Lower lobe of right lung (tissue), 2 donors: ENCODE data around the gene MARVELD3. TPM values are rescaled to one million over a fixed set of nuclear protein-coding genes. Genes with fewer than 3 reads are reported as not detected.
"Not testable (repeated sequence)": the region's sequence is repeated elsewhere in the genome, so short reads cannot be mapped to it uniquely, and the experiment has no call there.

Experiments used
- ATAC-seq, 2 donors: fragments of 200-7000 bp; cut with Tn5 transposase; one replicate each; pipeline ENCODE4 v1.9.1; 2020 to 2022; ENCODE audit warnings: mild to moderate bottlenecking in 2 of 2, moderate library complexity in 2 of 2
- DNase-seq: peaks from one replicate; pipeline ENCODE4 v3.0.0-alpha.2; 2020
- H3K27ac ChIP-seq: fragments of 200-600 bp; one replicate; pipeline ENCODE4 v1.8.0; 2022
- H3K27me3 ChIP-seq: fragments of 200-600 bp; one replicate; pipeline ENCODE4 v1.8.0; 2022; ENCODE audit warnings: low read depth
- H3K36me3 ChIP-seq: fragments of 200-600 bp; one replicate; pipeline ENCODE4 v1.8.0; 2022; ENCODE audit warnings: mild to moderate bottlenecking
- H3K4me1 ChIP-seq: fragments of 200-600 bp; one replicate; pipeline ENCODE4 v1.8.0; 2022
- H3K4me3 ChIP-seq: fragments of 200-600 bp; one replicate; pipeline ENCODE4 v1.8.0; 2022; ENCODE audit warnings: mild to moderate bottlenecking
- H3K9me3 ChIP-seq: fragments of 200-600 bp; one replicate; pipeline ENCODE4 v1.8.0; 2022
- CTCF ChIP-seq: fragments of 200-600 bp; IDR thresholded peaks from one replicate; pipeline ENCODE4 v1.8.0; 2022; ENCODE audit warnings: antibody characterized with exemption, mild to moderate bottlenecking
- intact Hi-C: fragments of 100-400 bp; cut with DNase I; formaldehyde crosslinking; loops from one replicate; pipeline ENCODE4 v1.11.0; 2022
- total RNA-seq: library from RNA; stranded (reverse); fragmentation: NEBNext Ultra II Directional; extraction: Animal tissue kit (Norgen Biotek cat#: 25700); gene quantifications from one replicate; pipeline ENCODE4 v1.2.1, GENCODE V29; 2021
- donor health status: DM: no; HTN: yes; CAD: no; lungs with severe emphysema.

The MARVELD3 gene
- total RNA-seq, 1 donor from 2014 or later: 6.7 TPM

- ATAC-seq (no peak), DNase-seq (no peak)
- H3K27me3 ChIP-seq: no peaks in the 10 kb centered on the region
- no peaks in the 10 kb centered on the region for H3K9me3 ChIP-seq
- no peaks in the 10 kb centered on the region for H3K4me1 ChIP-seq
- no peak for TF ChIP-seq CTCF
- no peak overlapping the region for H3K4me3 ChIP-seq
- no peak overlapping the region for H3K27ac ChIP-seq
- intact Hi-C loops: no loop called here
- H3K36me3 ChIP-seq: peaks cover 71% of the 10 kb centered on the region
Observed at GRCh38 chr16:71674229-71674628, 48.2 kb downstream of the MARVELD3 start.

GRCh38 chr16:71675380-71675779 is 49.4 kb downstream of the MARVELD3 start:
- intact Hi-C loops: no loop called here
- TF ChIP-seq CTCF: no peak
- H3K4me1 ChIP-seq: no peaks in the 10 kb centered on the region
- H3K36me3 ChIP-seq: peaks cover 70% of the 10 kb centered on the region
- no peak overlapping the region for H3K27ac ChIP-seq
- H3K27me3 ChIP-seq: no peaks in the 10 kb centered on the region
- H3K4me3 ChIP-seq: no peak overlapping the region
- H3K9me3 ChIP-seq: no peaks in the 10 kb centered on the region
- ATAC-seq (no peak), DNase-seq (no peak)

- Histone ChIP-seq H3K4me3 (no peak overlapping the region), H3K4me1 (no peaks in the 10 kb centered on the region), H3K36me3 (peaks cover 74% of the 10 kb centered on the region), H3K9me3 (no peaks in the 10 kb centered on the region), H3K27me3 (no peaks in the 10 kb centered on the region), H3K27ac (no peak overlapping the region)
- no peak for TF ChIP-seq CTCF
- no peak for ATAC-seq
- intact Hi-C loops: no loop called here
- DNase-seq: no peak
Observed at GRCh38 chr16:71676236-71676635, 50.3 kb downstream of the MARVELD3 start.

- DNase-seq (no peak), ATAC-seq (no peak)
- no peak overlapping the region for H3K27ac ChIP-seq
- no peaks in the 10 kb centered on the region for H3K27me3 ChIP-seq
- TF ChIP-seq CTCF: no peak
- intact Hi-C loops: no loop called here
- no peaks in the 10 kb centered on the region for H3K4me1 ChIP-seq
- no peaks in the 10 kb centered on the region for H3K9me3 ChIP-seq
- H3K4me3 ChIP-seq: no peak overlapping the region
- peaks cover 54% of the 10 kb centered on the region for H3K36me3 ChIP-seq
Observed at GRCh38 chr16:71681360-71681759, 55.4 kb downstream of the MARVELD3 start.

GRCh38 chr16:71684280-71684679 is 58.3 kb downstream of the MARVELD3 start:
- ATAC-seq, H3K27me3 ChIP-seq, H3K4me1 ChIP-seq, H3K4me3 ChIP-seq, H3K9me3 ChIP-seq, H3K27ac ChIP-seq, DNase-seq, intact Hi-C loops: not testable (repeated sequence)
- peaks cover 45% of the 10 kb centered on the region for H3K36me3 ChIP-seq

Other genes starting within 250 kb of the MARVELD3 start
- not detected for gene TLE7, start 184.1 kb upstream of the MARVELD3 start, total RNA-seq
- 9.5 TPM for gene ZNF23, start 163.9 kb upstream of the MARVELD3 start, total RNA-seq
- gene ZNF19, start 136.9 kb upstream of the MARVELD3 start, total RNA-seq: 18.3 TPM
- gene CHST4, start 99.8 kb upstream of the MARVELD3 start, total RNA-seq: 0.27 TPM
- not detected for gene TAT, start 49.1 kb upstream of the MARVELD3 start, total RNA-seq
- gene PHLPP2, start 98.5 kb downstream of the MARVELD3 start, total RNA-seq: 6.6 TPM
- 78.9 TPM for gene AP1G1, start 182.7 kb downstream of the MARVELD3 start, total RNA-seq
- 29.7 TPM for gene ATXN1L, start 219.8 kb downstream of the MARVELD3 start, total RNA-seq